IMR-90 (cell line): ENCODE data around the gene LAMTOR1. TPM values are rescaled to one million over a fixed set of nuclear protein-coding genes. Genes with fewer than 3 reads are reported as not detected.

Experiments
- ATAC-seq: fragments of 200-7000 bp; cut with Tn5 transposase; 2 replicates; pipeline ENCODE4 v1.9.1; 2020; ENCODE audit warnings: low read depth, mild to moderate bottlenecking, moderate library complexity
- BruUV-seq: library from RNA; stranded (reverse); fragments of 400-500 nt; replicated peaks from 2 replicates; lab custom pipeline; 2021; lab: Mats Ljungman, UMichigan
- CTCF ChIA-PET: fragments of 300-600 bp; formaldehyde crosslinking; extraction: SDS; loops from one replicate; lab custom pipeline; 2021; ENCODE audit warnings: antibody characterized with exemption; lab: Yijun Ruan, JAX
- POLR2A ChIA-PET: fragments of 300-600 bp; sonication (Branson Sonifier 250); formaldehyde crosslinking; loops from one replicate; lab custom pipeline; 2022; ENCODE audit warnings: antibody characterized with exemption; ENCODE audit not compliant: unreplicated experiment; lab: Charles Lee
- DNase-seq: peaks from one replicate; pipeline ENCODE4 v3.0.0; 2013
- H2AFZ ChIP-seq: replicated peaks from 2 replicates; pipeline ENCODE3; 2013; ENCODE audit warnings: low read length, mild to moderate bottlenecking; ENCODE audit not compliant: poor library complexity
- H2AK5ac ChIP-seq: 2 replicates; pipeline ENCODE4 v1.6.1; 2013; ENCODE audit warnings: low read depth, low read length, inconsistent platforms
- H2AK9ac ChIP-seq: replicated peaks from 2 replicates; pipeline ENCODE3; 2013; ENCODE audit warnings: mild to moderate bottlenecking, low read depth, low read length, moderate library complexity; ENCODE audit not compliant: poor library complexity
- H2BK120ac ChIP-seq: 2 replicates; pipeline ENCODE4 v1.6.1; 2013; ENCODE audit warnings: low read depth, low read length, inconsistent platforms
- H2BK15ac ChIP-seq: 3 replicates; pipeline ENCODE4 v1.6.1; 2013; ENCODE audit warnings: low read depth, low read length, inconsistent platforms
- H2BK20ac ChIP-seq: 2 replicates; pipeline ENCODE4 v1.6.1; 2013; ENCODE audit warnings: low read depth, mild to moderate bottlenecking, inconsistent platforms, low read length, moderate library complexity
- H2BK5ac ChIP-seq: 2 replicates; pipeline ENCODE4 v1.6.1; 2013; ENCODE audit warnings: mild to moderate bottlenecking, low read depth, low read length, inconsistent platforms; ENCODE audit not compliant: poor library complexity, severe bottlenecking
- H3K14ac ChIP-seq: replicated peaks from 2 replicates; pipeline ENCODE4 v1.6.1; 2013; ENCODE audit warnings: low read depth, low read length, inconsistent platforms
- H3K18ac ChIP-seq: 2 replicates; pipeline ENCODE4 v1.6.1; 2013; ENCODE audit warnings: low read depth, low read length, control low read depth
- H3K23ac ChIP-seq: 2 replicates; pipeline ENCODE4 v1.6.1; 2013; ENCODE audit warnings: low read depth, low read length, inconsistent platforms
- H3K27ac ChIP-seq: 2 replicates; pipeline ENCODE4 v1.5.1; 2013; ENCODE audit warnings: mild to moderate bottlenecking, control low read depth, low read length; ENCODE audit not compliant: insufficient read depth
- H3K27me3 ChIP-seq: 2 replicates; pipeline ENCODE4 v1.6.1; 2013; ENCODE audit warnings: low read length; ENCODE audit not compliant: control insufficient read depth, insufficient read depth
- H3K36me3 ChIP-seq: 2 replicates; pipeline ENCODE4 v1.6.1; 2013; ENCODE audit warnings: low read length, mixed read lengths; ENCODE audit not compliant: control insufficient read depth, insufficient read depth
- H3K4ac ChIP-seq: 2 replicates; pipeline ENCODE4 v1.6.1; 2013; ENCODE audit warnings: low read depth, low read length, inconsistent platforms
- H3K4me1 ChIP-seq: 2 replicates; pipeline ENCODE4 v1.6.1; 2013; ENCODE audit warnings: low read length, mixed read lengths; ENCODE audit not compliant: control insufficient read depth, insufficient read depth
- H3K4me2 ChIP-seq: 2 replicates; pipeline ENCODE4 v1.6.1; 2013; ENCODE audit warnings: low read depth, mild to moderate bottlenecking, control low read depth, low read length, moderate library complexity
- H3K4me3 ChIP-seq: 2 replicates; pipeline ENCODE4 v1.5.1; 2013; ENCODE audit warnings: low read depth, mild to moderate bottlenecking, control low read depth, low read length, moderate library complexity; ENCODE audit not compliant: insufficient read depth
- H3K56ac ChIP-seq: 2 replicates; pipeline ENCODE4 v1.6.1; 2013; ENCODE audit warnings: low read length, inconsistent platforms; ENCODE audit not compliant: insufficient read depth; ENCODE audit errors: extremely low read depth
- H3K79me1 ChIP-seq, 2 experiments: 2 replicates each; pipeline ENCODE4 v1.6.1; 2013; ENCODE audit warnings: low read length in 2 of 2, inconsistent platforms in 1 of 2, low read depth in 1 of 2
- H3K9ac ChIP-seq: 2 replicates; pipeline ENCODE4 v1.6.1; 2013; ENCODE audit warnings: low read depth, low read length, control low read depth
- H3K9me1 ChIP-seq: 2 replicates; pipeline ENCODE4 v1.6.1; 2013; ENCODE audit warnings: low read length, inconsistent platforms; ENCODE audit not compliant: insufficient read depth
- H3K9me3 ChIP-seq: 2 replicates; pipeline ENCODE4 v1.6.1; 2013; ENCODE audit warnings: low read length; ENCODE audit not compliant: control insufficient read depth, insufficient read depth
- H4K20me1 ChIP-seq: 2 replicates; pipeline ENCODE4 v1.6.1; 2013; ENCODE audit warnings: low read length, inconsistent platforms; ENCODE audit not compliant: insufficient read depth
- H4K5ac ChIP-seq: 2 replicates; pipeline ENCODE4 v1.6.1; 2013; ENCODE audit warnings: mild to moderate bottlenecking, low read depth, low read length, control low read depth
- H4K8ac ChIP-seq, 2 experiments: 2 replicates each; pipeline ENCODE4 v1.6.1; 2013; ENCODE audit warnings: low read depth in 2 of 2, low read length in 2 of 2, control low read depth in 1 of 2, inconsistent platforms in 1 of 2
- H4K91ac ChIP-seq: 2 replicates; pipeline ENCODE4 v1.6.1; 2013; ENCODE audit warnings: low read depth, low read length, inconsistent platforms; ENCODE audit not compliant: insufficient read depth
- CEBPB ChIP-seq: IDR thresholded peaks from 2 replicates; pipeline ENCODE4 v1.6.1; 2012; ENCODE audit warnings: low read depth, low read length, improper control_type of control experiment
- CHD1 ChIP-seq: IDR thresholded peaks from 2 replicates; pipeline ENCODE4 v1.6.1; 2012; ENCODE audit warnings: low read depth, low read length, improper control_type of control experiment
- MAZ ChIP-seq: IDR thresholded peaks from 2 replicates; pipeline ENCODE4 v1.6.1; 2012; ENCODE audit warnings: low read depth, mild to moderate bottlenecking, low read length, improper control_type of control experiment, moderate library complexity, borderline replicate concordance
- NFE2L2 ChIP-seq: fragments of 150-350 bp; IDR thresholded peaks from 2 replicates; pipeline ENCODE4 v1.6.1; 2016; ENCODE audit warnings: low read depth, mild to moderate bottlenecking, low read length
- POLR2A ChIP-seq: IDR thresholded peaks from 2 replicates; pipeline ENCODE4 v1.6.1; 2012; ENCODE audit warnings: mild to moderate bottlenecking, low read depth, low read length
- RAD21 ChIP-seq: IDR thresholded peaks from 2 replicates; pipeline ENCODE4 v1.6.1; 2012; ENCODE audit warnings: low read length, improper control_type of control experiment
- RFX5 ChIP-seq: IDR thresholded peaks from 2 replicates; pipeline ENCODE4 v1.8.0; 2012; ENCODE audit warnings: low read depth, mild to moderate bottlenecking, low read length, moderate library complexity
- WGBS, 2 experiments: methylation state at CpG; one replicate each; pipeline versions ENCODE4 v1.1.5 to v1.1.7; 2013; ENCODE audit warnings: missing lambda C conversion rate in 2 of 2; ENCODE audit not compliant: insufficient read length in 1 of 2; ENCODE audit errors: extremely low coverage in 2 of 2; 5-methylcytosine and 5-hydroxymethylcytosine counted together
- dilution Hi-C: fragments of 300-500 bp; cut with HindIII; formaldehyde crosslinking; loops from one replicate; pipeline ENCODE4 v1.14.3; 2018; ENCODE audit warnings: low sequenced_read_pairs; ENCODE audit not compliant: unreplicated experiment
- in situ Hi-C: fragments of 300-500 bp; cut with MboI; formaldehyde crosslinking; loops from 3 replicates; pipeline ENCODE4 v1.14.3; 2019; ENCODE audit warnings: low sequenced_read_pairs, inconsistent platforms, mixed read lengths
- intact Hi-C: fragments of 100-400 bp; cut with micrococcal nuclease; formaldehyde crosslinking; loops from 2 replicates; pipeline ENCODE4 v1.10.0; 2022
- polyA plus RNA-seq, 3 experiments: library from polyadenylated mRNA; depleted of rRNA; stranded (reverse); fragments of >200 nt; gene quantifications; 2 replicates each; pipeline ENCODE4 v1.2.3, GENCODE V29; 2012; ENCODE audit warnings: low replicate concordance in 1 of 3
- total RNA-seq: library from RNA; depleted of rRNA; stranded (reverse); fragments of >200 nt; gene quantifications from 2 replicates; pipeline ENCODE4 v1.2.3, GENCODE V29; 2012
- TF ChIP-seq, protein P1 (sequence below): fragments of 150-350 bp; IDR thresholded peaks from 2 replicates; pipeline ENCODE4 v1.6.1; 2017; ENCODE audit warnings: mild to moderate bottlenecking, antibody characterized with exemption, low read length, low read depth
- TF ChIP-seq, protein P2 (sequence below): fragments of 150-350 bp; IDR thresholded peaks from 2 replicates; pipeline ENCODE4 v1.6.1; 2016; ENCODE audit warnings: low read depth, mild to moderate bottlenecking, low read length, moderate library complexity, borderline replicate concordance

LAMTOR1 gene
- total and polyA plus RNA-seq, 2 of the 4 experiments (the other 2 are of a cell fraction): 126 to 137 TPM

DNA sequence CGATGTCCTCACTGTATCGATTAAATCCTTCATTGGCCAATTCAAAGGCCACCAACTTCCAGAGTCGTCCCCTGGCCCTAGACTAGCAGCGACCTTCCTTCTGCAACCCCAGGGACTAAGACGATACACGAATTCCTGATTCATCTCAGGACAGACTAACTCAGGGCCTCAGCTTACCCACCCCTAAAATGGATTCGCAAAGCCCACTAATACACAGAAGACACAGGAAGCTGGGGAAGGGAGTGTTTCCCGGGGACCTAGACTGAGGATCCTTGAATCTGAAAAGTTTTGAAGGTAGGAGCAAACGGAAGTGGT lies 509 bp downstream of the LAMTOR1 start:
- Histone ChIP-seq H3K27ac (peak overlapping the region; percentile 94), H2AK9ac (peak overlapping the region; percentile 88), H4K5ac (peak overlapping the region; percentile 76), H3K4me2 (peak overlapping the region; percentile 98), H3K9me3 (no peaks in the 10 kb centered on the region), H3K79me1 (peaks cover 34 to 58% of the 10 kb centered on the region in 2 experiments), H3K9ac (peak overlapping the region; percentile 89), H3K4ac (peak overlapping the region; percentile 97), H4K8ac (peak overlapping the region; percentile 86 to 89), H4K20me1 (no peaks in the 10 kb centered on the region; the same call in 1 of the 2 replicates), H2AFZ (peak overlapping the region; percentile 92), H4K91ac (peak overlapping the region; percentile 91), H3K56ac (peak overlapping the region; percentile 90), H2BK5ac (peak overlapping the region; percentile 90), H3K4me3 (peak overlapping the region; percentile 75), H3K27me3 (no peaks in the 10 kb centered on the region), H3K36me3 (peaks cover 26% of the 10 kb centered on the region), H2BK15ac (peak overlapping the region; percentile 16; the same call in 2 of the 3 replicates), H3K14ac (peak overlapping the region; percentile 81), H3K9me1 (peaks cover 39% of the 10 kb centered on the region), H2BK20ac (no peak overlapping the region), H2AK5ac (peak overlapping the region; percentile 68), H3K18ac (peak overlapping the region; percentile 53), H3K4me1 (peaks cover 10% of the 10 kb centered on the region), H3K23ac (peak overlapping the region; percentile 97), H2BK120ac (peak overlapping the region; percentile 56)
- DNase-seq (no peak), ATAC-seq (no peak)
- TF ChIP-seq POLR2A (no peak), NFE2L2 (no peak), RFX5 (no peak), CHD1 (no peak), MAZ (no peak), RAD21 (no peak), CEBPB (no peak)
- TF ChIP-seq, protein P1, sequence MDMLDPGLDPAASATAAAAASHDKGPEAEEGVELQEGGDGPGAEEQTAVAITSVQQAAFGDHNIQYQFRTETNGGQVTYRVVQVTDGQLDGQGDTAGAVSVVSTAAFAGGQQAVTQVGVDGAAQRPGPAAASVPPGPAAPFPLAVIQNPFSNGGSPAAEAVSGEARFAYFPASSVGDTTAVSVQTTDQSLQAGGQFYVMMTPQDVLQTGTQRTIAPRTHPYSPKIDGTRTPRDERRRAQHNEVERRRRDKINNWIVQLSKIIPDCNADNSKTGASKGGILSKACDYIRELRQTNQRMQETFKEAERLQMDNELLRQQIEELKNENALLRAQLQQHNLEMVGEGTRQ: no peak
- TF ChIP-seq, protein P2, sequence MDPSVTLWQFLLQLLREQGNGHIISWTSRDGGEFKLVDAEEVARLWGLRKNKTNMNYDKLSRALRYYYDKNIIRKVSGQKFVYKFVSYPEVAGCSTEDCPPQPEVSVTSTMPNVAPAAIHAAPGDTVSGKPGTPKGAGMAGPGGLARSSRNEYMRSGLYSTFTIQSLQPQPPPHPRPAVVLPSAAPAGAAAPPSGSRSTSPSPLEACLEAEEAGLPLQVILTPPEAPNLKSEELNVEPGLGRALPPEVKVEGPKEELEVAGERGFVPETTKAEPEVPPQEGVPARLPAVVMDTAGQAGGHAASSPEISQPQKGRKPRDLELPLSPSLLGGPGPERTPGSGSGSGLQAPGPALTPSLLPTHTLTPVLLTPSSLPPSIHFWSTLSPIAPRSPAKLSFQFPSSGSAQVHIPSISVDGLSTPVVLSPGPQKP: no peak
- WGBS, 2 experiments: no CpG with 5 or more reads among the region's 9 CpGs
- in situ Hi-C loops (no loop called here), dilution Hi-C loops (no loop called here), intact Hi-C loops (loop anchor here (1.0 to 5.0 kb wide), 3 partner anchors 77 to 120 kb away; no protein-coding TSS in a partner anchor)
- ChIA-PET CTCF (interaction anchor here (2.3 kb wide), 1 partner anchor 12 kb away, joined by 10 read pairs; no protein-coding TSS in a partner anchor), POLR2A (interaction anchor here (1.3 kb wide), 1 partner anchor 10 kb away, joined by 4 read pairs; the partner anchor contains the start of gene ANAPC15)
- no TSS peak for BruUV-seq
